NCI-H460 (cell line): Measurements from ENCODE around the gene NCMAP. TPM values are rescaled to one million over a fixed set of nuclear protein-coding genes. Genes with fewer than 3 reads are reported as not detected.

Experiments used
- DNase-seq: peaks from one replicate; pipeline ENCODE4 v3.0.0-alpha.2; 2016; ENCODE audit warnings: low read depth; ENCODE audit errors: extremely low read depth
- total RNA-seq: library from RNA; depleted of rRNA; stranded (reverse); fragments of >200 nt; shearing (Covaris generic); gene quantifications from 2 replicates; pipeline ENCODE4 v1.2.3, GENCODE V29; 2014

Gene NCMAP
- total RNA-seq, 1 experiment from 2014 or later, result 1.6 TPM

DNA sequence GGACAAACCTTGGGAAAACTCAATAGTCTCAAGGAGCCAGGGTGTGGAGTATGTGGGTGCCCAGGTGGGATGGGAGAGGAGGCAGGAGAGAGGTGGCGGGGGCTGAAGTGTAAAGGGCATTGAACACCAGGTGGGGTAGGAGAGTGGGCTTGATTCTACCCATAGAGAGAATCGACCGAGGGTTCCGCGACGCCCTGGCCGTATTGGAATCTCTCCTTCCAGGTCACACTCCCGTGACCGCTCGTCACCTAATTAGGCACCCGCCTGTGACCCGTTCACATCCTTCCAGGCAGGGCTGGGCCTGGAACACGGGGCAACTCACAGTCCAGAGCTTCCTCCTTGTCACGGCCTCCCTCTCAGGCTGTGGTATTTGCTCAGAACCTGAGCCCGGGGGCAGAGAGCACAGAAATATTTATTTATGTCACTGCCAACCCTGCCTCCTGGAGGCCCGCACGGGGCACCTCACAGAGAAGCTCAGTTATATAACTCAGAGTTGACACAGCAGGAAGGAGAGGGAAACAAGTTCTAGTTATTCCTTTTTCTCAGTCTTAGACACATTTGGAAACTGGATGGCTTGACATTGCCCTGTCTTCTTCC lies 12.0 kb downstream of the NCMAP start:
- DNase-seq, result peak; percentile 35

DNA sequence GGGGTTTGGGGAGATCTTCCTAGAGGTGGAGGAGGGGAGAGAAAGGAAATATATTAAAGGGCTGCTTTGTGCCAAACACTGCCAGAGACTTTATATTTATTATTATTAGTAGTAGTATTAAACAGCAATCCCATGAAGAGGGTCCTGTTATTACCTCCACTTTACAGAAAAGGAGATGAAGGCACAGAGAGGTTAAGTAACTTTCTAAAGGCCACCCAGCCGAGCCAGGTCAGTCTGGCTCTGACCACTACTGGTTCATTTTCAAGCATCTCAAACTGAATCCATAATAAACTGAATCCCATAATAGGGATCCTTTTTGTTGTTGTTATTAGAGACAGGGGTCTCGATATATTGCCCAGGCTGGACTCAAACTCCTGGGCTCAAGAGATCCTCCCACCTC lies 12.6 kb downstream of the NCMAP start:
- DNase-seq, result no peak

GRCh38 chr1:24570265-24571125 lies 14.6 kb downstream of the NCMAP start:
- DNase-seq, result no peak

DNA sequence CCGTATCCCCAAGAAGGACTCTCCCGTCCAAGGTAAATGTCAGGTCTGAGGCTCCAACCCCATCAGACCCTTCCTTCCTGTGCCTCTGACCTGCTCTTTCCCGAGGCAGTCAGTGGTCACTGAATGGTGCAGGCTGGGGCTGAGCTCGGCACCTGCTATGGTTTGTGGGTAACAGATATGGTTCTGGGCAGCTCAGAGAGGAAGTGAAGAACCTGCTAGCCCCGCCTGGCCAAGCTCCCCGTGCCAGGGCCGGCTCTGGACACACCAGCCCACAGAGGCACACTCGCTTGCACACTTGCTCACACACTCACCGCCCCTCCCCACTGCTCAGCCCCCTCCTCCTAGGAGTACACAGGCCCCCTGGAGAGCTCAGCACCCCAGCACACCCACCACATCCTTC lies 16.4 kb downstream of the NCMAP start:
- DNase-seq, result no peak

GRCh38 chr1:24575905-24576587 lies 20.2 kb downstream of the NCMAP start:
- no peak for DNase-seq

- no peak for DNase-seq
These were observed 23.0 kb downstream of the NCMAP start for GRCh38 chr1:24578846-24579245.

DNA sequence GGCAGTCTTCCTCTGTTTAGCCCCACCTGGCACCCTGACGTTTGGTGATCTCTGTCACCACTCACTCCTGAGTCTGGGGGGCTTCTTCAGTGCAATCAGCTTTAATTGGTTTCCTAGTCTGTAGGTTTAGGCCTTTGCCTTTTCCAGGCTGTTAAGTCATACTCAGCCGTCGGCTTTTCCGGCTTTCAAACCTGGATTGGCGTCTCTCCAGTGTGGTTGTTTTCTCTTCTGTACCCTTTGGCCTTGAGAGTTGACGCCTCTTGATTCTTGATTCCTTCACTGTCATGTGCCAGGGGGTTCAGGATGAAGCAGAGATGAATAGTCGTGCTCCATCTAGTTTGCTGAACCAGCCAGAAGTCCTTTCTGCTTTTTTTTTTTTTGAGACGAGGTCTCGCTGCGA lies 24.9 kb downstream of the NCMAP start:
- no peak for DNase-seq

- DNase-seq, result no peak
These were observed 28.3 kb downstream of the NCMAP start for GRCh38 chr1:24584171-24584647.

DNA sequence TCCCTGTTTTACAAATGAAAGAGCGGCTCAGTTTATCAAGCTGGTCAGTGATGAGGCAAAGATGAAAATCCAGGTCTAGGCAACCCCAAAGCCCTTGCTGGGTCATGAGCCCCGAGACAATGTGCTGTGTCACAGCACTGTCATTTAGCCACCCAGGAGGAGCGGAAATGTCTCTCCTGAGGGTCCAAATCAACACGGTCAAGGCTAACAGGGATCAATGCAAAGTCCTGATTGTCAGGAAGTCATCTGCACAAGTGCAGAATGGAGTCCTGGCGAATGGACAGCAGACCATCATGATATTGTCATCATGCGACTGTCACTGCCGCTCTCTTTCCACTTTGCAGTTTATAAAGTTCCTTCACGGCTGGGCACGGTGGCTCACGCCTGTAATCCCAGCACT lies 30.2 kb downstream of the NCMAP start:
- no peak for DNase-seq

DNA sequence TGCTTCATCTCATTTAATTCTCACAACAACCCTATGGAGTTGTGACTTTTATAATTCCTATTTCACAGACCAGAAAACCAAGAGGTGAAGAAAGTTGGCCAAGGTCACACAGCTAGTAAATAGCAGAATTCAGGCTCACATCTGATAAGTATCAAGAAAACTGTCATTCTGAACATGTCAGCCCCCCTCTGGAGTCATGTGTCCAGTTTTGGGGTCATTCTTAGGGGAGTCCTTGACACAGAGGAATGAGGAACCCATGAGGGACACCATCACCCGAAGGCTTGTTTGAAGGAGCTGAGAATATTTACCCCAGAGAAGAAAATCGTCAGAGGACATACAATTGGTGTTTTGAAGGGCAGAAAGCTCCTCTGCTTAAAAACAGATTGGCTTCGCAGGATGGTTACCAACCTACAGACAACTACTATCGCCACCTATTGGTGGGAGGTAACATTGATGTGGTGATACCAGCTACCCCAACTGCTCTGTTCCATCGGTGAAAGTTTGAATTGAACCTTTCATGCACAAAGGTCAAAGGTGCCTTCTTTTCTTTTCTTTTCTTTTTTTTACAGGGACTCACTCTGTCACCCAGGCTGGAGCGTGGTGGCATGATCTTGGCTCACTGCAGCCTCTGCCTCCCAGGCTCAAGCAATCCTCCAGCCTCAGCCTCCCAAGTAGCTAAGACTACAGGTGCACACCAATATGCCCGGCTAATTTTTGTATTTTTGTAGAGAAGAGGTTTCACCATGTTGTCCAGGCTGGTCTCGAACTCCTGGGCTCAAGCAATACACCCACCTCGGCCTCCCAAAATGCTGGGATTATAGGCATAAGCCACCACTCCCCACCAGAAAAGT lies 31.3 kb downstream of the NCMAP start:
- DNase-seq, result peak; percentile 63

DNA sequence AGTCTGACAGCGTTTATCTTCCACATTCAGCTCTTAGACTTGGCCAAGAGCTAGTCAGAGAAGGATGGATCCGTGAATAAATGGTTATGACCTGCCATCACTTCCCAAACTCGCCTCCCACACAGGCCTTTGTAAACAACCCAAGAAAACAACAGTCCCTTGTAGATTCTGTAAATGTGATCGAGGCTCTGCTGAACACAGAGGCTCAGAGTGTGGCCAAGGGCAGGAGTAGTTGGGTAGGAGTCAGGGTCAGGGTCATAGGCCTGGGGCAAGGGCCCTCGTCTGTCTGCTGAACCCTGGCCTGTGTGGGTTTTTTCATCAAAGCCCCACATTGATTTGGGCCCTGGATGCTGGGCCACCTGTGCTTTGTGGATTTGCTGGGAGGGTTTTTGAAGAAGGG lies 32.7 kb downstream of the NCMAP start:
- no peak for DNase-seq

- no peak for DNase-seq
These were observed 33.3 kb downstream of the NCMAP start for GRCh38 chr1:24589200-24589599.

- DNase-seq, result no peak
These were observed 35.9 kb downstream of the NCMAP start for GRCh38 chr1:24591781-24592180.

DNA sequence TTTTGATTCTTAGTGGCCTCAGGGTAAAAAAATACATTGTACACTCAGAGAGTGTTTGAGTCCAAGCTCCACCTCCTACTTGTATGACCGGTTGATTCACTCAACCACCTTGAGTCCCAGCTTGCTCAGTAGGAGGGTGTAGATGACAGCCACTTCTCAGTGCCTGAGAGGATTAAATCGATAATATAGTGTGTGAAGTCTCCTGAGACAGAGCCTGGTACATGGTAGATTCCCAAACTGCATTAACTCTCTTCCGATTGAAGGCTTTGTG lies 38.4 kb downstream of the NCMAP start:
- no peak for DNase-seq

DNA sequence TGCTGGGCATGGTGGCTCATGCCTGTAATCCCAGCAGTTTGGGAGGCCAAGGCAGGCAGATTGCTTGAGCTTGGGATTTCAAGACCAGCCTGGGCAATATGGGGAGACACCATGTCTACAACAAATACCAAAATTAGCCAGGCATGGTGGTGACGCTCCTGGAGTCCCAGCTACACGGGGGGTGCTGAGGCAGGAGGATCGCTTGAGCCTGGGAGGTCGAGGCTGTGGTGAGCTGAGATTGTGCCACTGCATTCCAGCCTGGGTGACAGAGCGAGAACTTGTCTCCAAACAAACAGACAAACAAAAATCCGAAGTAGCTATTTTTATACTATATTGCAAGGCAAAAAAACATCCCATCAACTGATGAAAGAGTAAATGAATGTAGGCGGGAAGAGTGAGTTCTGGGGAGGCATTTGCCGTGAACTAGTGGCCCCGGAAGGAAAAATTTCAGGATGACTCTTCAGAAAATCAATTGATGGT lies 40.6 kb downstream of the NCMAP start:
- DNase-seq, result no peak

DNA sequence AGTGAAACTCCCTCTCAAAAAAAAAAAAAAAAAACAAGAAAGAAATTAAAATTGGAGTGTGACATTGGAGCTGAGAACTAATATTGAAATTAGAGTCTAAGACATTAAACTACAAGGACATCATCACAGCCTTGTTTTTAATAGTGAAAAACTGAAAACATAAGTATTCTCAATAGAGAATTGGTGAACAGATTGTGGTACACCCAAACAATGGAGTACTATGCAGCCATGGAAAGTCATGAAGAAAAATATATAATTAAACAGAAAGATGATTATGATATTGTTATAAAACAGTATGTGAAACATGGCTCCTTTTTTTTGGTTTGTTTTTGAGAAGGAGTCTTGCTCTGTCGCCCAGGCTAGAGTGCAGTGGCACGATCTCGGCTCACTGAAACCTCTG lies 43.4 kb downstream of the NCMAP start:
- DNase-seq, result no peak

- DNase-seq, result no peak
These were observed 44.7 kb downstream of the NCMAP start for GRCh38 chr1:24600551-24600950.

DNA sequence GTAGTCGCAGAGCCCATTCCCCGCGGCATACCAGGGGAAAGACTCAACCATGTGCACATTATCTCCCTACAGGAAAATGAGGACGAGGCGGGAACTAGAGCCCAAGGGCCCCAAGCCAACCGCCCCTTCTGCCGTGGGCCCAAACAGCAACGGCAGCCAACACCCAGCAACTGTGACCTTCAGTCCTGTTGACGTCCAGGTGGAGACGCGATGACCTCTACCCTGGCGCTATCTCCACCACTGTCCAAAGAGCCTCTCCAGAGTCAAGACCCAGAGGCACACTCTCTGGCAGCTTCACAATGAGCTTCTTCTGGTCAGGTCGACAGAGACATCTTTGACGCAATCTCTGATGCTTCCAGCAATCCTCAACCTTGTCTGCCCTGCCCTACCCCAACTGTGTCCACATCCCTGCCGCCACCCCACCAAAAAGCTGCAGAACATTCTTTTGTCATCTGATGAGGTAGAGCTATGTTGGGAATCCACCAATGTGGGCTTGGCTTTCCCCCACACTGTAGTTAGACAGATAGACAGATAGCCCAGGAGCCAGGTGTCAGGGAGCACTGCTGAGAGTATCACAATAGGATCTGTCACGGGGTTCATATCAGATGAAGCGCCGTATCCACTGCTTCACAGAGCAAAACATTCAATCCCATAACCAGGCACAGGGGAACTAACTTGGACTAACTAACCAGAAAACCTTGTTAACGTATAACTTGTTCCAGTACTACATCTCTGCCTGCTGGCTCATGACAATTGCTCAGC lies 49.8 kb downstream of the NCMAP start:
- no peak for DNase-seq

- DNase-seq, result no peak
These were observed 50.4 kb downstream of the NCMAP start for GRCh38 chr1:24606296-24606605.

- no peak for DNase-seq
These were observed 50.7 kb downstream of the NCMAP start for GRCh38 chr1:24606621-24607020.
